RWPE2 (cell line): Measurements from ENCODE around the gene SLC45A3.

Experiments used
- ATAC-seq: fragments of 200-7000 bp; cut with Tn5 transposase; 3 replicates; pipeline ENCODE4 v1.9.1; 2021; ENCODE audit warnings: low read depth
- DNase-seq: peaks from one replicate; pipeline ENCODE4 v3.0.0-alpha.2; 2020; ENCODE audit warnings: low spot score
- H3K27ac ChIP-seq: fragments of 450-650 bp; 2 replicates; pipeline ENCODE4 v1.5.1; 2017; ENCODE audit warnings: mild to moderate bottlenecking; ENCODE audit not compliant: poor library complexity, severe bottlenecking
- H3K27me3 ChIP-seq: fragments of 250-450 bp; sonication (Bioruptor Pico); 2 replicates; pipeline ENCODE4 v1.5.1; 2021; ENCODE audit warnings: mild to moderate bottlenecking, moderate library complexity; ENCODE audit not compliant: insufficient read depth, poor library complexity, severe bottlenecking
- H3K36me3 ChIP-seq: fragments of 250-450 bp; sonication (Bioruptor Pico); 2 replicates; pipeline ENCODE4 v1.5.1; 2020; ENCODE audit warnings: low read depth, mild to moderate bottlenecking, moderate library complexity
- H3K4me1 ChIP-seq: fragments of 250-450 bp; sonication (Bioruptor Pico); 2 replicates; pipeline ENCODE4 v1.5.1; 2021; ENCODE audit warnings: mild to moderate bottlenecking, moderate library complexity; ENCODE audit not compliant: insufficient read depth, poor library complexity, severe bottlenecking
- H3K4me3 ChIP-seq: fragments of 250-450 bp; sonication (Bioruptor Pico); 2 replicates; pipeline ENCODE4 v1.5.1; 2021; ENCODE audit warnings: mild to moderate bottlenecking, moderate library complexity; ENCODE audit not compliant: severe bottlenecking
- H3K9me3 ChIP-seq: fragments of 250-450 bp; sonication (Bioruptor Pico); 2 replicates; pipeline ENCODE4 v1.5.1; 2021; ENCODE audit warnings: mild to moderate bottlenecking, moderate library complexity; ENCODE audit not compliant: severe bottlenecking
- TF ChIP-seq, protein P1 (sequence below): fragments of 450-650 bp; IDR thresholded peaks from one replicate; pipeline ENCODE4 v1.5.1; 2017; ENCODE audit warnings: mild to moderate bottlenecking, moderate library complexity; ENCODE audit not compliant: poor library complexity, severe bottlenecking

SLC45A3 gene

GRCh38 chr1:205690122-205690756 lies 9.9 kb upstream of the SLC45A3 start:
- no peak overlapping the region for H3K27ac ChIP-seq
- H3K4me3 ChIP-seq: no peak overlapping the region
- no peaks in the 10 kb centered on the region for H3K9me3 ChIP-seq
- ATAC-seq (no peak), DNase-seq (no peak)
- TF ChIP-seq, protein P1, sequence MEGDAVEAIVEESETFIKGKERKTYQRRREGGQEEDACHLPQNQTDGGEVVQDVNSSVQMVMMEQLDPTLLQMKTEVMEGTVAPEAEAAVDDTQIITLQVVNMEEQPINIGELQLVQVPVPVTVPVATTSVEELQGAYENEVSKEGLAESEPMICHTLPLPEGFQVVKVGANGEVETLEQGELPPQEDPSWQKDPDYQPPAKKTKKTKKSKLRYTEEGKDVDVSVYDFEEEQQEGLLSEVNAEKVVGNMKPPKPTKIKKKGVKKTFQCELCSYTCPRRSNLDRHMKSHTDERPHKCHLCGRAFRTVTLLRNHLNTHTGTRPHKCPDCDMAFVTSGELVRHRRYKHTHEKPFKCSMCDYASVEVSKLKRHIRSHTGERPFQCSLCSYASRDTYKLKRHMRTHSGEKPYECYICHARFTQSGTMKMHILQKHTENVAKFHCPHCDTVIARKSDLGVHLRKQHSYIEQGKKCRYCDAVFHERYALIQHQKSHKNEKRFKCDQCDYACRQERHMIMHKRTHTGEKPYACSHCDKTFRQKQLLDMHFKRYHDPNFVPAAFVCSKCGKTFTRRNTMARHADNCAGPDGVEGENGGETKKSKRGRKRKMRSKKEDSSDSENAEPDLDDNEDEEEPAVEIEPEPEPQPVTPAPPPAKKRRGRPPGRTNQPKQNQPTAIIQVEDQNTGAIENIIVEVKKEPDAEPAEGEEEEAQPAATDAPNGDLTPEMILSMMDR: no peak
- no peaks in the 10 kb centered on the region for H3K4me1 ChIP-seq
- no peaks in the 10 kb centered on the region for H3K36me3 ChIP-seq
- H3K27me3 ChIP-seq: no peaks in the 10 kb centered on the region

DNA sequence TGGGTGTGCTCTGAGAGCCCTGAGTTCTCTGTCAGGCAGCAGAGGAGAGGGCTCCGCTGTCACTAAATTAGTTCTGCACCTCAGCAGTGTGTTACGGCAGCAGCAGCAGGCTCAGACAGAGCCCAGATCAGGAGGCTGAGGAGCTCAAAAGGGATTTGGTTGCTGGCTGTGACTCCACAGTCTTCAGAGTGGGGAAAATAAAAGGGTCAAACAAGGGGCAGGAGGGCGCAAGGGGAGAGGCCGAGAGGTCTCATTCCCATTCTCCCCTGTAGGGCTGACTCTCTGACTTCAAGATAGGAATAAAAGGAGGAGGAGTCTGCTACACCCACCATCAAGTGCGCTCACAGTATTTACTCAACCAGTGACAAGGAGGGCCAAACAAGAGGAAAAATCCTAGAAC lies 9.2 kb upstream of the SLC45A3 start:
- H3K4me3 ChIP-seq: no peak overlapping the region
- H3K4me1 ChIP-seq: no peaks in the 10 kb centered on the region
- no peaks in the 10 kb centered on the region for H3K36me3 ChIP-seq
- no peak overlapping the region for H3K27ac ChIP-seq
- ATAC-seq (no peak), DNase-seq (no peak)
- no peaks in the 10 kb centered on the region for H3K27me3 ChIP-seq
- TF ChIP-seq, protein P1: no peak
- H3K9me3 ChIP-seq: no peaks in the 10 kb centered on the region

DNA sequence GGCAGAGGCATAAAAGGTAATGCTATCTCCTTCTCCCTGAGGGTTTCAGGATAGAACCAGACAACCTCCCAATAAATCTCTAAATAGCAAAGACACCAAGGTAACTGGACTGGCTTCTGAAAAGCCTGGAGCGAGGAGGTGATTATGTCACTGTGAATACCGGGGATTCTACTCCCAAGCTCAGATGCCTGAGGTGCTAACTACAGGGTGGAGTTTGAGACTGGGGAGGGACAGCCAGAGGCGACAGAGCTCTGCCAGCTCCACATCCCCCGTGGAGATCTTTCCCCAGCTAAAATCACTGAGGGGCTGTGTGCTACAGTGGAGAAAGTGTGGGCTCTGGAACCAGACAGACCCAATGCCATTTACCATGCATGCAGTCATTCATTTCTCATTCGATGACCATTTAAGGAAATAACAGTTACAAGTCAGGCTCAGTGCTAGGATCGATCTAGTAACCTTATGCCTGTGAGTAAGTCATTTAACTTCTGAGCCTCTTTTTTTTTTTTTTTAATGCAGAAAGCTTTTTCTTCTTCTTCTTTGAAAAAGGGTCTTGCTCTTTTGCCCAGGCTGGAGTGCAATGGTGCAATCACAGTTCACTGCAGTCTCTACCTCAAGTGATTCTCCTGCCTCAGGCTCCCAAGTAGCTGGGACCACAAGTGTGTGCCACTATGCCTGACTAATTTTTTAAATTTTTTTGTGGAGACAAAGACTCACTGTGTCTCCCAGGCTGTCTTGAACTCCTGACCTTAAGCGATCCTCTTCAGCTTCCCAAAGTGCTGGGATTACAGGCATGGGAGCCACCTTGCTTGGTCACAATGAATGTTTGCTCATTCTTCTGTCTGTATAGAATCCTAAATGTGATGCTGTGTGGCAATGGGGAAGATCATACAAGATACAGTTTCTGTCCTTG lies 8.1 kb upstream of the SLC45A3 start:
- Histone ChIP-seq H3K4me3 (no peak overlapping the region), H3K4me1 (no peaks in the 10 kb centered on the region), H3K9me3 (no peaks in the 10 kb centered on the region), H3K36me3 (no peaks in the 10 kb centered on the region), H3K27ac (no peak overlapping the region), H3K27me3 (no peaks in the 10 kb centered on the region)
- TF ChIP-seq, protein P1: no peak
- ATAC-seq (no peak), DNase-seq (no peak)

- ATAC-seq: no peak
- Histone ChIP-seq H3K36me3 (no peaks in the 10 kb centered on the region), H3K4me3 (no peak overlapping the region), H3K4me1 (no peaks in the 10 kb centered on the region), H3K9me3 (no peaks in the 10 kb centered on the region), H3K27me3 (no peaks in the 10 kb centered on the region), H3K27ac (no peak overlapping the region)
- DNase-seq: no peak
- TF ChIP-seq, protein P1: no peak
These were observed 6.9 kb upstream of the SLC45A3 start for GRCh38 chr1:205687242-205687641.
